Activated CD4-positive, alpha-beta T cell treated with anti-CD3 and anti-CD28 coated beads for 36 hours (primary cell): ENCODE measurements around the gene TTC34. TPM values are rescaled to one million over a fixed set of nuclear protein-coding genes. Genes with fewer than 3 reads are reported as not detected.

Source experiments
- ATAC-seq: fragments of 200-7000 bp; cut with Tn5 transposase; one replicate; pipeline ENCODE4 v1.10.0; 2021; ENCODE audit warnings: mild to moderate bottlenecking, moderate library complexity
- CTCF ChIA-PET: fragments of 350-600 bp; sonication (Branson Sonifier 250); formaldehyde crosslinking; loops from one replicate; lab custom pipeline; 2021; ENCODE audit warnings: antibody characterized with exemption; lab: Charles Lee
- POLR2A ChIA-PET: fragments of 350-600 bp; sonication (Branson Sonifier 250); formaldehyde crosslinking; loops from one replicate; lab custom pipeline; 2021; ENCODE audit warnings: antibody characterized with exemption, inconsistent platforms; lab: Charles Lee
- DNase-seq: peaks from one replicate; pipeline ENCODE4 v3.0.0-alpha.2; 2020
- H3K27ac Mint-ChIP-seq: one replicate; pipeline ENCODE4 v1.8.0; 2021; ENCODE audit warnings: mixed read lengths
- H3K27me3 Mint-ChIP-seq: one replicate; pipeline ENCODE4 v1.8.0; 2021; ENCODE audit warnings: mixed read lengths
- H3K36me3 Mint-ChIP-seq: one replicate; pipeline ENCODE4 v1.8.0; 2021; ENCODE audit warnings: low read depth, mixed read lengths
- H3K4me1 Mint-ChIP-seq: one replicate; pipeline ENCODE4 v1.8.0; 2021; ENCODE audit warnings: mixed read lengths
- H3K4me3 Mint-ChIP-seq: one replicate; pipeline ENCODE4 v1.8.0; 2021; ENCODE audit warnings: mild to moderate bottlenecking, moderate library complexity, mixed read lengths
- H3K9me3 Mint-ChIP-seq: one replicate; pipeline ENCODE4 v1.8.0; 2021; ENCODE audit warnings: low read depth, mixed read lengths
- intact Hi-C, 2 experiments: fragments of 100-400 bp; cut with DNase I in 1 of 2; cut with micrococcal nuclease in 1 of 2; formaldehyde crosslinking; loops; one replicate each; pipeline versions ENCODE4 v1.14.2 to v1.15.1; 2022 to 2024; cut with DNase I, micrococcal nuclease
- total RNA-seq, 2 experiments: library from RNA; stranded (reverse); gene quantifications; one replicate each; pipeline ENCODE4 v1.2.3, GENCODE V29; 2021

TTC34 gene
- total RNA-seq, 2 experiments from 2014 or later = 1.3 TPM

- Mint-ChIP-seq H3K36me3 (no peaks in the 10 kb centered on the region), H3K27me3 (no peaks in the 10 kb centered on the region), H3K4me3 (no peak overlapping the region), H3K27ac (no peak overlapping the region), H3K4me1 (no peaks in the 10 kb centered on the region), H3K9me3 (no peaks in the 10 kb centered on the region)
- CTCF ChIA-PET = no interaction called here
- DNase-seq = no peak
- intact Hi-C loops = no loop called here
- ATAC-seq = no peak
- POLR2A ChIA-PET = no interaction called here
Observed at GRCh38 chr1:2817784-2818564, 16.5 kb upstream of the TTC34 start.

- Mint-ChIP-seq H3K4me3 (no peak overlapping the region), H3K36me3 (no peaks in the 10 kb centered on the region), H3K9me3 (no peaks in the 10 kb centered on the region), H3K27me3 (no peaks in the 10 kb centered on the region), H3K4me1 (no peaks in the 10 kb centered on the region), H3K27ac (no peak overlapping the region)
- ATAC-seq (no peak), DNase-seq (no peak)
- intact Hi-C loops = no loop called here
- ChIA-PET CTCF (interaction anchor here (0.6 to 0.7 kb wide), 2 partner anchors 79 to 867 kb away, joined by 3 read pairs; no protein-coding TSS in a partner anchor), POLR2A (no interaction called here)
Observed at GRCh38 chr1:2816786-2817185, 15.3 kb upstream of the TTC34 start.

GRCh38 chr1:2815551-2815950 is 14.1 kb upstream of the TTC34 start:
- H3K36me3 Mint-ChIP-seq = no peaks in the 10 kb centered on the region
- ChIA-PET CTCF (no interaction called here), POLR2A (no interaction called here)
- no peaks in the 10 kb centered on the region for H3K27me3 Mint-ChIP-seq
- intact Hi-C loops = no loop called here
- no peaks in the 10 kb centered on the region for H3K9me3 Mint-ChIP-seq
- H3K27ac Mint-ChIP-seq = no peak overlapping the region
- DNase-seq (no peak), ATAC-seq (no peak)
- no peak overlapping the region for H3K4me3 Mint-ChIP-seq
- no peaks in the 10 kb centered on the region for H3K4me1 Mint-ChIP-seq

- H3K27me3 Mint-ChIP-seq = no peaks in the 10 kb centered on the region
- intact Hi-C loops = no loop called here
- CTCF ChIA-PET = interaction anchor here (0.9 kb wide), 1 partner anchor 29 kb away, joined by 3 read pairs; no protein-coding TSS in a partner anchor
- H3K9me3 Mint-ChIP-seq = no peaks in the 10 kb centered on the region
- H3K27ac Mint-ChIP-seq = no peak overlapping the region
- POLR2A ChIA-PET = no interaction called here
- no peaks in the 10 kb centered on the region for H3K4me1 Mint-ChIP-seq
- ATAC-seq (no peak), DNase-seq (no peak)
- no peaks in the 10 kb centered on the region for H3K36me3 Mint-ChIP-seq
- H3K4me3 Mint-ChIP-seq = no peak overlapping the region
Observed at GRCh38 chr1:2814511-2815075, 13.1 kb upstream of the TTC34 start.

- no peaks in the 10 kb centered on the region for H3K27me3 Mint-ChIP-seq
- POLR2A ChIA-PET = no interaction called here
Observed at GRCh38 chr1:2812939-2813653, 11.6 kb upstream of the TTC34 start.

GRCh38 chr1:2812136-2812535 is 10.6 kb upstream of the TTC34 start:
- no peak overlapping the region for H3K27ac Mint-ChIP-seq

More at GRCh38 chr1:2812939-2813653, 11.6 kb upstream of the TTC34 start:
- Mint-ChIP-seq H3K4me1 (no peaks in the 10 kb centered on the region), H3K36me3 (no peaks in the 10 kb centered on the region), H3K27ac (no peak overlapping the region), H3K9me3 (no peaks in the 10 kb centered on the region), H3K4me3 (no peak overlapping the region)
- no peak for DNase-seq
- intact Hi-C loops = no loop called here
- ATAC-seq = no peak
- CTCF ChIA-PET = no interaction called here

GRCh38 chr1:2811533-2811918 is 10.0 kb upstream of the TTC34 start:
- Mint-ChIP-seq H3K27ac (no peak overlapping the region), H3K4me1 (no peaks in the 10 kb centered on the region), H3K36me3 (no peaks in the 10 kb centered on the region), H3K4me3 (no peak overlapping the region), H3K9me3 (no peaks in the 10 kb centered on the region), H3K27me3 (no peaks in the 10 kb centered on the region)
- DNase-seq (no peak), ATAC-seq (no peak)
- intact Hi-C loops = no loop called here
- POLR2A ChIA-PET = no interaction called here
- CTCF ChIA-PET = no interaction called here

More at GRCh38 chr1:2812136-2812535, 10.6 kb upstream of the TTC34 start:
- POLR2A ChIA-PET = no interaction called here
- Mint-ChIP-seq H3K9me3 (no peaks in the 10 kb centered on the region), H3K4me3 (no peak overlapping the region), H3K27me3 (no peaks in the 10 kb centered on the region), H3K36me3 (no peaks in the 10 kb centered on the region), H3K4me1 (no peaks in the 10 kb centered on the region)
- ATAC-seq = no peak
- intact Hi-C loops = no loop called here
- no peak for DNase-seq
- CTCF ChIA-PET = no interaction called here

GRCh38 chr1:2810899-2811532 is 9.5 kb upstream of the TTC34 start:
- ChIA-PET CTCF (interaction anchor here (0.6 to 0.9 kb wide), 2 partner anchors 10 to 26 kb away, joined by 3 read pairs; partner anchors contain the start of gene TTC34), POLR2A (no interaction called here)
- no peak overlapping the region for H3K4me3 Mint-ChIP-seq
- no peaks in the 10 kb centered on the region for H3K4me1 Mint-ChIP-seq
- no peaks in the 10 kb centered on the region for H3K36me3 Mint-ChIP-seq
- ATAC-seq = no peak
- no peaks in the 10 kb centered on the region for H3K27me3 Mint-ChIP-seq
- no peak overlapping the region for H3K27ac Mint-ChIP-seq
- no peaks in the 10 kb centered on the region for H3K9me3 Mint-ChIP-seq
- intact Hi-C loops = no loop called here
- no peak for DNase-seq

- Mint-ChIP-seq H3K4me1 (no peaks in the 10 kb centered on the region), H3K9me3 (no peaks in the 10 kb centered on the region), H3K4me3 (no peak overlapping the region), H3K36me3 (no peaks in the 10 kb centered on the region), H3K27me3 (no peaks in the 10 kb centered on the region), H3K27ac (no peak overlapping the region)
- ATAC-seq = no peak
- DNase-seq = no peak
- POLR2A ChIA-PET = no interaction called here
- intact Hi-C loops = no loop called here
- CTCF ChIA-PET = interaction anchor here (0.5 to 0.9 kb wide), 3 partner anchors 9 to 958 kb away, joined by 3 read pairs; partner anchors contain the start of gene TTC34
Observed at GRCh38 chr1:2810281-2810680, 8.8 kb upstream of the TTC34 start.

GRCh38 chr1:2809656-2810055 is 8.2 kb upstream of the TTC34 start:
- intact Hi-C loops = no loop called here
- no peak overlapping the region for H3K27ac Mint-ChIP-seq

GRCh38 chr1:2808831-2809605 is 7.5 kb upstream of the TTC34 start:
- H3K27me3 Mint-ChIP-seq = no peaks in the 10 kb centered on the region
- no peaks in the 10 kb centered on the region for H3K9me3 Mint-ChIP-seq
- H3K4me3 Mint-ChIP-seq = no peak overlapping the region
- DNase-seq = no peak
- H3K27ac Mint-ChIP-seq = no peak overlapping the region
- no peaks in the 10 kb centered on the region for H3K36me3 Mint-ChIP-seq
- ATAC-seq = no peak
- CTCF ChIA-PET = no interaction called here
- POLR2A ChIA-PET = no interaction called here
- intact Hi-C loops = no loop called here
- H3K4me1 Mint-ChIP-seq = no peaks in the 10 kb centered on the region

More at GRCh38 chr1:2809656-2810055, 8.2 kb upstream of the TTC34 start:
- Mint-ChIP-seq H3K4me1 (no peaks in the 10 kb centered on the region), H3K9me3 (no peaks in the 10 kb centered on the region), H3K36me3 (no peaks in the 10 kb centered on the region), H3K27me3 (no peaks in the 10 kb centered on the region), H3K4me3 (no peak overlapping the region)
- no peak for ATAC-seq
- POLR2A ChIA-PET = no interaction called here
- DNase-seq = no peak
- CTCF ChIA-PET = interaction anchor here (0.5 kb wide), 1 partner anchor 959 kb away, joined by 3 read pairs; no protein-coding TSS in a partner anchor
